HG02623 (cell line): ENCODE results near the gene SIN3A.
"Not testable (repeated sequence)": the region's sequence is repeated elsewhere in the genome, so short reads cannot be mapped to it uniquely, and the experiment has no call there.

Experiments used
- ATAC-seq: cut with Tn5 transposase; IDR thresholded peaks from one replicate; pipeline ENCODE4 v1.9.1; 2021; ENCODE audit warnings: moderate library complexity; ENCODE audit not compliant: unreplicated experiment

The SIN3A gene

GRCh38 chr15:75357976-75358673, 93.4 kb downstream of the SIN3A start:
- no peak for ATAC-seq

- no peak for ATAC-seq
Measured at GRCh38 chr15:75356517-75356916, 95.0 kb downstream of the SIN3A start.

- no peak for ATAC-seq
Measured at GRCh38 chr15:75356006-75356405, 95.5 kb downstream of the SIN3A start.

GRCh38 chr15:75355369-75355768, 96.1 kb downstream of the SIN3A start:
- ATAC-seq: no peak

- ATAC-seq: no peak
Measured at GRCh38 chr15:75354454-75354853, 97.0 kb downstream of the SIN3A start.

GRCh38 chr15:75353604-75354003, 97.9 kb downstream of the SIN3A start:
- ATAC-seq: no peak

GRCh38 chr15:75352186-75353080, 99.1 kb downstream of the SIN3A start:
- no peak for ATAC-seq

- ATAC-seq: no peak
Measured at GRCh38 chr15:75350601-75351361, 100.7 kb downstream of the SIN3A start.

GRCh38 chr15:75349851-75350588, 101.5 kb downstream of the SIN3A start:
- ATAC-seq: no peak

GRCh38 chr15:75349351-75349669, 102.2 kb downstream of the SIN3A start:
- ATAC-seq: not testable (repeated sequence)

- no peak for ATAC-seq
Measured at GRCh38 chr15:75348562-75349350, 102.7 kb downstream of the SIN3A start.

GRCh38 chr15:75348034-75348561, 103.4 kb downstream of the SIN3A start:
- no peak for ATAC-seq

GRCh38 chr15:75347222-75348033, 104.1 kb downstream of the SIN3A start:
- ATAC-seq: no peak

- ATAC-seq: no peak
Measured at GRCh38 chr15:75346796-75347221, 104.7 kb downstream of the SIN3A start, which contains the start of gene NEIL1. Gene NEIL1 (plus strand): TSS chr15:75347039. CDS start chr15:75348906, 1,867 bp downstream.

GRCh38 chr15:75343953-75344352, 107.5 kb downstream of the SIN3A start:
- ATAC-seq: not testable (repeated sequence)

- ATAC-seq: no peak
Measured at GRCh38 chr15:75342221-75342620, 109.3 kb downstream of the SIN3A start.

- no peak for ATAC-seq
Measured at GRCh38 chr15:75339531-75340240, 111.8 kb downstream of the SIN3A start.

- no peak for ATAC-seq
Measured at GRCh38 chr15:75338661-75339240, 112.7 kb downstream of the SIN3A start.
